Breast epithelium (tissue), 3 donors: Measurements from ENCODE around the gene TRPV3.

Experiments used
- POLR2A ChIP-seq: fragments of 450-650 bp; IDR thresholded peaks from one replicate; pipeline ENCODE4 v1.6.1; 2016; ENCODE audit warnings: antibody characterized with exemption, mild to moderate bottlenecking, moderate library complexity
- TF ChIP-seq, protein P1 (sequence below), 3 donors: fragments of 450-650 bp; IDR thresholded peaks; one replicate each; pipeline ENCODE4 v1.5.1; 2016 to 2017; ENCODE audit warnings: antibody characterized with exemption in 3 of 3, mild to moderate bottlenecking in 3 of 3, moderate library complexity in 3 of 3

DNA sequence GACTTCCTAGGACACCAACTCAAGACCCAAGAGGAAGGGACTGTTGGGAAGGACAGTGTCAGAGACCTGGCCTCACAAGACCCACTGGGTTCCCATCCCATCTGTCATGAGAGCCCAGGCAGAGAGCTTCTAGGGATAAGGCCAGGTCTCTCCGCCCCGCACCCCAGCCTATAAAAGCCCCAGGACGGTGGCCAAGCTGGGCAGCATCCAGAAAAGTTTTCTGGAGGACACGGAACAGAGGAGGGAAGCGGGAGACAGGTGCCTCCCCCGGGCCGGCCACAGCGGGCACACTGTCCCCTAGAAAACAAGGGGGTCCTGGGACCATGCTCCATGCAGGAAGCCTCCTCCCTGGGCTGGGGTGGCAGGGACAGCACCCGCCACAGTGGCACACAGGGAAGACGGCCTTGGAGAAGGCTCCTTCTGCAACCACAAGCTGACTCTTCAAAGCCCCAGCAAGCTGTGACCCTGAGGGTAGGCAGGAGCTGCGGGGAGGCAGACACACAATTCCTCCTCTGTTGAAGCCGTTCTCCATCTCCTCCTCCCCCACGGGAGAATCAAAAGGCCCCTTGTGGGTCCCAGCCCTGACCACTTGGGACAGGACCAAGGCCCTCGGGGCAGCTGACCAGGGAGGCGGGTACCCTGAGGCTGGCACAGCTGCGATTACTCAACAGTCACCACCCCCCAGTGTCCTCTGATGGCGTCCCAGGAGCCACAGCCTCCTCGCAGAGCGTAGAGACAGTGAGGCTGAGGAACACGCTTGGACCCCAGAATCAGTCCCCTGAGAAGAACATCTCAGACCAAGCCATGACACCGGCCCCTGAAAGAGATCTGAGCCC is 26.1 kb downstream of the TRPV3 start:
- TF ChIP-seq POLR2A = no peak
- TF ChIP-seq, protein P1, sequence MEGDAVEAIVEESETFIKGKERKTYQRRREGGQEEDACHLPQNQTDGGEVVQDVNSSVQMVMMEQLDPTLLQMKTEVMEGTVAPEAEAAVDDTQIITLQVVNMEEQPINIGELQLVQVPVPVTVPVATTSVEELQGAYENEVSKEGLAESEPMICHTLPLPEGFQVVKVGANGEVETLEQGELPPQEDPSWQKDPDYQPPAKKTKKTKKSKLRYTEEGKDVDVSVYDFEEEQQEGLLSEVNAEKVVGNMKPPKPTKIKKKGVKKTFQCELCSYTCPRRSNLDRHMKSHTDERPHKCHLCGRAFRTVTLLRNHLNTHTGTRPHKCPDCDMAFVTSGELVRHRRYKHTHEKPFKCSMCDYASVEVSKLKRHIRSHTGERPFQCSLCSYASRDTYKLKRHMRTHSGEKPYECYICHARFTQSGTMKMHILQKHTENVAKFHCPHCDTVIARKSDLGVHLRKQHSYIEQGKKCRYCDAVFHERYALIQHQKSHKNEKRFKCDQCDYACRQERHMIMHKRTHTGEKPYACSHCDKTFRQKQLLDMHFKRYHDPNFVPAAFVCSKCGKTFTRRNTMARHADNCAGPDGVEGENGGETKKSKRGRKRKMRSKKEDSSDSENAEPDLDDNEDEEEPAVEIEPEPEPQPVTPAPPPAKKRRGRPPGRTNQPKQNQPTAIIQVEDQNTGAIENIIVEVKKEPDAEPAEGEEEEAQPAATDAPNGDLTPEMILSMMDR (IDR thresholded peaks at IDR 0.05) = no peak
